Measurements from ENCODE around the gene NPC1. TPM values are rescaled to one million over a fixed set of nuclear protein-coding genes. Genes with fewer than 3 reads are reported as not detected.

Gene NPC1
- polyA plus RNA-seq, 3 donors = 7.5 to 17.9 (median 17.7) TPM

GRCh38 chr18:23498117-23498516, 88.2 kb downstream of the NPC1 start:
- peaks cover 1 to 3% (median 2%) of the 10 kb centered on the region in 3 donors for H3K27me3 Mint-ChIP-seq (ENCODE audit: low read depth in 3 of 3)
- H3K9me3 Mint-ChIP-seq = peaks cover 0 to 3% (median under 1%) of the 10 kb centered on the region in 7 donors
- H3K4me1 Mint-ChIP-seq = peaks cover 49% of the 10 kb centered on the region
- H3K9ac ChIP-seq (ENCODE audit: insufficient read depth, low read length, poor library complexity, severe bottlenecking) = no peak overlapping the region
- no peaks in the 10 kb centered on the region for H3K9me3 ChIP-seq (replicated peaks in 1 of 2; ENCODE audit: control insufficient read depth in 1 of 2, insufficient read depth in 1 of 2, low read length in 2 of 2)
- peak overlapping the region in 5 of 7 donors; percentile 22 to 69 (median 46) for H3K27ac Mint-ChIP-seq
- H3K79me2 ChIP-seq (ENCODE audit: insufficient read depth, low read length) = no peaks in the 10 kb centered on the region
- peak overlapping the region; percentile 12 to 80 for H3K27ac ChIP-seq (ENCODE audit: low read depth in 1 of 2, low read length in 2 of 2)
- H4K20me1 ChIP-seq (ENCODE audit: insufficient read depth, low read length) = no peaks in the 10 kb centered on the region
- TF ChIP-seq CTCF (IDR thresholded peaks at IDR 0.05) = no peak
- H3K27me3 ChIP-seq (ENCODE audit: control insufficient read depth in 2 of 2, insufficient read depth in 2 of 2, low read length in 2 of 2) = no peaks in the 10 kb centered on the region
- peak overlapping the region; percentile 10 for H3K4me2 ChIP-seq (replicated peaks; ENCODE audit: extremely low read depth, low read length, poor library complexity, severe bottlenecking)
- no peaks in the 10 kb centered on the region for H3K36me3 Mint-ChIP-seq
- no peaks in the 10 kb centered on the region for H3K36me3 ChIP-seq (replicated peaks in 1 of 2; ENCODE audit: control insufficient read depth in 1 of 2, insufficient read depth in 2 of 2, low read length in 2 of 2)
- WGBS (ENCODE audit: insufficient coverage) = no CpG with 5 or more reads among the region's 2 CpGs
- intact Hi-C loops (cut with micrococcal nuclease) = no loop called here
- peak overlapping the region; percentile 57 for H2AFZ ChIP-seq (ENCODE audit: insufficient read depth, low read depth, low read length, poor library complexity, severe bottlenecking)
- DNase-seq = peak in 2 of 3 donors; percentile 49 to 55
- peak overlapping the region in 1 of 2 donors; percentile 2 for H3K4me3 Mint-ChIP-seq
- H3K4me3 ChIP-seq (replicated peaks in 1 of 3; ENCODE audit: low read depth in 2 of 3, low read length in 3 of 3) = peak overlapping the region in 1 of 3 experiments; percentile 58
- peaks cover 35 to 42% of the 10 kb centered on the region in 2 donors for H3K4me1 ChIP-seq (ENCODE audit: control insufficient read depth in 1 of 2, insufficient read depth in 2 of 2, low read length in 2 of 2)

- no peaks in the 10 kb centered on the region for H3K9me3 ChIP-seq (replicated peaks in 1 of 2; ENCODE audit: control insufficient read depth in 1 of 2, insufficient read depth in 1 of 2, low read length in 2 of 2)
- peak overlapping the region in 1 of 7 donors; percentile 38 for H3K27ac Mint-ChIP-seq
- no peak for TF ChIP-seq CTCF (IDR thresholded peaks at IDR 0.05)
- peaks cover 0 to 6% (median 5%) of the 10 kb centered on the region in 7 donors for H3K9me3 Mint-ChIP-seq
- H3K4me3 ChIP-seq (replicated peaks in 1 of 3; ENCODE audit: low read depth in 2 of 3, low read length in 3 of 3) = no peak overlapping the region
- H3K27ac ChIP-seq (ENCODE audit: low read depth in 1 of 2, low read length in 2 of 2) = no peak overlapping the region
- peaks cover 30 to 32% of the 10 kb centered on the region in 2 donors for H3K4me1 ChIP-seq (ENCODE audit: control insufficient read depth in 1 of 2, insufficient read depth in 2 of 2, low read length in 2 of 2)
- DNase-seq = no peak
- no peaks in the 10 kb centered on the region for H3K36me3 ChIP-seq (replicated peaks in 1 of 2; ENCODE audit: control insufficient read depth in 1 of 2, insufficient read depth in 2 of 2, low read length in 2 of 2)
- no peaks in the 10 kb centered on the region for H3K79me2 ChIP-seq (ENCODE audit: insufficient read depth, low read length)
- no peak overlapping the region for H3K9ac ChIP-seq (ENCODE audit: insufficient read depth, low read length, poor library complexity, severe bottlenecking)
- intact Hi-C loops (cut with micrococcal nuclease) = no loop called here
- H3K27me3 ChIP-seq (ENCODE audit: control insufficient read depth in 2 of 2, insufficient read depth in 2 of 2, low read length in 2 of 2) = no peaks in the 10 kb centered on the region
- H2AFZ ChIP-seq (ENCODE audit: insufficient read depth, low read depth, low read length, poor library complexity, severe bottlenecking) = peak overlapping the region; percentile 46
- no peaks in the 10 kb centered on the region for H4K20me1 ChIP-seq (ENCODE audit: insufficient read depth, low read length)
- WGBS (ENCODE audit: insufficient coverage) = 54% methylated on average over 8 of the region's 12 CpGs
- H3K4me1 Mint-ChIP-seq = peaks cover 41% of the 10 kb centered on the region
- peaks cover 0 to 3% (median 0%) of the 10 kb centered on the region in 3 donors for H3K27me3 Mint-ChIP-seq (ENCODE audit: low read depth in 3 of 3)
- H3K4me3 Mint-ChIP-seq = no peak overlapping the region
- H3K36me3 Mint-ChIP-seq = no peaks in the 10 kb centered on the region
- no peak overlapping the region for H3K4me2 ChIP-seq (replicated peaks; ENCODE audit: extremely low read depth, low read length, poor library complexity, severe bottlenecking)
Measured at GRCh38 chr18:23495723-23496440, 90.4 kb downstream of the NPC1 start.

All from CD14-positive monocyte (primary cell).